ENCODE results near the gene TENM3. TPM values are rescaled to one million over a fixed set of nuclear protein-coding genes. Genes with fewer than 3 reads are reported as not detected.
"Not testable (repeated sequence)": the region's sequence is repeated elsewhere in the genome, so short reads cannot be mapped to it uniquely, and the experiment has no call there.

TENM3 gene
- total RNA-seq, 2 experiments from 2014 or later = not detected

GRCh38 chr4:182240161-182241130 lies 2.8 kb upstream of the TENM3 start:
- ATAC-seq (ENCODE audit: poor library complexity) (no peak), DNase-seq (no peak)
- Mint-ChIP-seq H3K4me3 (no peak overlapping the region), H3K27ac (no peak overlapping the region), H3K4me1 (ENCODE audit: low read depth) (no peaks in the 10 kb centered on the region), H3K36me3 (ENCODE audit: low read depth) (no peaks in the 10 kb centered on the region), H3K27me3 (no peaks in the 10 kb centered on the region), H3K9me3 (no peaks in the 10 kb centered on the region)
- peaks cover 0 to 4% of the 10 kb centered on the region in 2 experiments for H3K9me3 ChIP-seq (ENCODE audit: control insufficient read depth in 1 of 2, insufficient read depth in 1 of 2, low read length in 2 of 2)
- no peak overlapping the region for H3K4me3 ChIP-seq (ENCODE audit: low read length)
- no peaks in the 10 kb centered on the region for H3K36me3 ChIP-seq (ENCODE audit: insufficient read depth, low read length)
- H3K4me1 ChIP-seq (ENCODE audit: insufficient read depth, low read length) = no peaks in the 10 kb centered on the region
- TF ChIP-seq CTCF (IDR thresholded peaks at IDR 0.05) = no peak
- intact Hi-C loops (cut with DNase I, micrococcal nuclease) = no loop called here
- no peak overlapping the region for H3K27ac ChIP-seq (ENCODE audit: low read depth in 1 of 2, low read length in 2 of 2)
- H3K27me3 ChIP-seq (ENCODE audit: control insufficient read depth in 1 of 2, insufficient read depth in 2 of 2, low read length in 2 of 2) = no peaks in the 10 kb centered on the region
- ChIA-PET CTCF (no interaction called here), POLR2A (no interaction called here)

- H3K27ac Mint-ChIP-seq; H3K4me3 Mint-ChIP-seq; H3K36me3 Mint-ChIP-seq (ENCODE audit: low read depth); CTCF ChIA-PET; DNase-seq; H3K27ac ChIP-seq (ENCODE audit: low read depth in 1 of 2, low read length in 2 of 2); H3K27me3 ChIP-seq (ENCODE audit: control insufficient read depth in 1 of 2, insufficient read depth in 2 of 2, low read length in 2 of 2); H3K9me3 Mint-ChIP-seq; H3K27me3 Mint-ChIP-seq; H3K9me3 ChIP-seq (ENCODE audit: control insufficient read depth in 1 of 2, insufficient read depth in 1 of 2, low read length in 2 of 2); POLR2A ChIA-PET; H3K36me3 ChIP-seq (ENCODE audit: insufficient read depth, low read length); H3K4me3 ChIP-seq (ENCODE audit: low read length); intact Hi-C loops (cut with DNase I, micrococcal nuclease); ATAC-seq (ENCODE audit: poor library complexity); H3K4me1 Mint-ChIP-seq (ENCODE audit: low read depth); H3K4me1 ChIP-seq (ENCODE audit: insufficient read depth, low read length): not testable (repeated sequence)
Measured at GRCh38 chr4:182242260-182242659, 942 bp upstream of the TENM3 start.

GRCh38 chr4:182242787-182243186 lies 415 bp upstream of the TENM3 start:
- H3K4me3 ChIP-seq (ENCODE audit: low read length) = no peak overlapping the region
- POLR2A ChIA-PET = no interaction called here
- TF ChIP-seq CTCF (IDR thresholded peaks at IDR 0.05) = no peak
- CTCF ChIA-PET = no interaction called here
- no peaks in the 10 kb centered on the region for H3K36me3 ChIP-seq (ENCODE audit: insufficient read depth, low read length)
- Mint-ChIP-seq H3K27me3 (no peaks in the 10 kb centered on the region), H3K4me3 (no peak overlapping the region), H3K36me3 (ENCODE audit: low read depth) (no peaks in the 10 kb centered on the region), H3K27ac (no peak overlapping the region), H3K9me3 (no peaks in the 10 kb centered on the region), H3K4me1 (ENCODE audit: low read depth) (no peaks in the 10 kb centered on the region)
- no peak overlapping the region for H3K27ac ChIP-seq (ENCODE audit: low read depth in 1 of 2, low read length in 2 of 2)
- no peaks in the 10 kb centered on the region for H3K4me1 ChIP-seq (ENCODE audit: insufficient read depth, low read length)
- DNase-seq = no peak
- no peak for ATAC-seq (ENCODE audit: poor library complexity)
- intact Hi-C loops (cut with DNase I, micrococcal nuclease) = no loop called here
- H3K27me3 ChIP-seq (ENCODE audit: control insufficient read depth in 1 of 2, insufficient read depth in 2 of 2, low read length in 2 of 2) = no peaks in the 10 kb centered on the region
- H3K9me3 ChIP-seq (ENCODE audit: control insufficient read depth in 1 of 2, insufficient read depth in 1 of 2, low read length in 2 of 2) = peaks cover 0 to 4% of the 10 kb centered on the region in 2 experiments
